Body of pancreas (tissue), 4 donors: Measurements from ENCODE around the gene DCANP1. TPM values are rescaled to one million over a fixed set of nuclear protein-coding genes. Genes with fewer than 3 reads are reported as not detected.

Source experiments
- ATAC-seq: fragments of 150-250 bp; one replicate; pipeline ENCODE4 v1.9.1; 2016
- DNase-seq, 4 donors: peaks; one replicate each; pipeline ENCODE4 v3.0.0-alpha.2; 2019
- H3K27ac ChIP-seq, 4 donors: fragments of 200-600 bp; sonication (generic); 1 replicate in 3 of 4; 2 replicates in 1 of 4; pipeline versions ENCODE4 v1.5.1 to v1.6.1; 2016 to 2019; ENCODE audit warnings: mild to moderate bottlenecking in 1 of 4, mixed read lengths in 1 of 4, moderate library complexity in 1 of 4
- H3K27me3 ChIP-seq, 2 donors: fragments of 200-600 bp; sonication (generic); one replicate each; pipeline ENCODE4 v1.6.0; 2016; ENCODE audit warnings: mild to moderate bottlenecking in 1 of 2
- H3K36me3 ChIP-seq, 2 donors: fragments of 200-600 bp; sonication (generic); replicated peaks in 1 of 2; 2 replicates each; pipeline ENCODE4 v1.5.1; 2016; ENCODE audit warnings: low read depth in 2 of 2; ENCODE audit not compliant: insufficient read depth in 1 of 2
- H3K4me1 ChIP-seq: fragments of 200-600 bp; sonication (generic); one replicate; pipeline ENCODE4 v1.6.0; 2016
- H3K4me3 ChIP-seq, 2 donors: fragments of 200-600 bp; sonication (generic); 1 replicate in 1 of 2; 2 replicates in 1 of 2; pipeline ENCODE4 v1.5.1; 2016 to 2019
- H3K9me3 ChIP-seq, 3 donors: fragments of 200-600 bp; sonication (generic); 1 replicate in 2 of 3; 2 replicates in 1 of 3; pipeline ENCODE4 v1.5.1; 2016
- CTCF ChIP-seq, 7 experiments: fragments of 450-650 bp in 4 of 7; fragments of 200-600 bp in 3 of 7; sonication (generic) in 3 of 7; IDR thresholded peaks; one replicate each; pipeline ENCODE4 v1.5.1; 2016 to 2019; ENCODE audit warnings: antibody characterized with exemption in 7 of 7
- POLR2A ChIP-seq, 3 donors: fragments of 450-650 bp; IDR thresholded peaks; one replicate each; pipeline ENCODE4 v1.6.1; 2016; ENCODE audit warnings: antibody characterized with exemption in 3 of 3, mild to moderate bottlenecking in 2 of 3
- WGBS, 2 donors: methylation state at CpG; one replicate each; pipeline ENCODE4 v1.1.5; 2017; 5-methylcytosine and 5-hydroxymethylcytosine counted together
- intact Hi-C: fragments of 100-400 bp; cut with DNase I; formaldehyde crosslinking; loops from one replicate; pipeline ENCODE4 v1.15.1; 2023
- total RNA-seq, 2 donors: library from RNA; depleted of rRNA; stranded (reverse); fragments of >200 nt; gene quantifications; one replicate each; pipeline ENCODE4 v1.1.0, GENCODE V29; 2016

DCANP1 gene
- total RNA-seq, 2 donors from 2014 or later, result under 0.01 TPM; not detected in 1

GRCh38 chr5:135488727-135489465, 41.7 kb upstream of the DCANP1 start:
- 1% methylated on average over 20 to 44 of the region's 44 CpGs for WGBS, 2 donors

GRCh38 chr5:135487839-135488514, 40.8 kb upstream of the DCANP1 start:
- H3K36me3 ChIP-seq, result no peaks in the 10 kb centered on the region
- H3K27me3 ChIP-seq, result peaks cover 0 to 5% of the 10 kb centered on the region in 2 donors
- ATAC-seq, result no peak
- DNase-seq, result no peak
- intact Hi-C loops, result no loop called here
- peaks cover 22% of the 10 kb centered on the region for H3K4me1 ChIP-seq
- TF ChIP-seq POLR2A (IDR thresholded peaks at IDR 0.05) (no peak), CTCF (IDR thresholded peaks at IDR 0.05) (no peak)
- no peak overlapping the region for H3K4me3 ChIP-seq
- 13 to 15% methylated on average over 11 of the region's 11 CpGs for WGBS, 2 donors
- no peak overlapping the region for H3K27ac ChIP-seq
- no peaks in the 10 kb centered on the region for H3K9me3 ChIP-seq

More at GRCh38 chr5:135488727-135489465, 41.7 kb upstream of the DCANP1 start:
- H3K4me3 ChIP-seq, result no peak overlapping the region
- TF ChIP-seq CTCF (IDR thresholded peaks at IDR 0.05) (no peak), POLR2A (IDR thresholded peaks at IDR 0.05) (no peak)
- peaks cover 22% of the 10 kb centered on the region for H3K4me1 ChIP-seq
- no peak for ATAC-seq
- intact Hi-C loops, result no loop called here
- no peaks in the 10 kb centered on the region for H3K36me3 ChIP-seq
- H3K9me3 ChIP-seq, result no peaks in the 10 kb centered on the region
- H3K27ac ChIP-seq, result no peak overlapping the region
- no peak for DNase-seq
- peaks cover 0 to 5% of the 10 kb centered on the region in 2 donors for H3K27me3 ChIP-seq

- DNase-seq, result no peak
- peaks cover 0 to 5% of the 10 kb centered on the region in 2 donors for H3K27me3 ChIP-seq
- H3K4me3 ChIP-seq, result no peak overlapping the region
- ATAC-seq, result no peak
- intact Hi-C loops, result no loop called here
- peaks cover 22% of the 10 kb centered on the region for H3K4me1 ChIP-seq
- H3K9me3 ChIP-seq, result no peaks in the 10 kb centered on the region
- 6 to 13% methylated on average over 1 of the region's 1 CpG for WGBS, 2 donors
- H3K27ac ChIP-seq, result no peak overlapping the region
- no peaks in the 10 kb centered on the region for H3K36me3 ChIP-seq
- TF ChIP-seq POLR2A (IDR thresholded peaks at IDR 0.05) (no peak), CTCF (IDR thresholded peaks at IDR 0.05) (no peak)
Measured at GRCh38 chr5:135487037-135487395, 39.9 kb upstream of the DCANP1 start.

- DNase-seq (no peak), ATAC-seq (no peak)
- no peak for TF ChIP-seq POLR2A (IDR thresholded peaks at IDR 0.05)
- TF ChIP-seq CTCF (IDR thresholded peaks at IDR 0.05), result no peak
- H3K9me3 ChIP-seq, result no peaks in the 10 kb centered on the region
- 48 to 50% methylated on average over 12 to 13 of the region's 13 CpGs for WGBS, 2 donors
- no peaks in the 10 kb centered on the region for H3K36me3 ChIP-seq
- no peak overlapping the region for H3K27ac ChIP-seq
- peaks cover 22% of the 10 kb centered on the region for H3K4me1 ChIP-seq
- peaks cover 0 to 5% of the 10 kb centered on the region in 2 donors for H3K27me3 ChIP-seq
- intact Hi-C loops, result no loop called here
- no peak overlapping the region for H3K4me3 ChIP-seq
Measured at GRCh38 chr5:135486131-135487036, 39.2 kb upstream of the DCANP1 start.
